HUDEP-2 (cell line): ENCODE data around the gene DDAH1.
"Not testable (repeated sequence)": the region's sequence is repeated elsewhere in the genome, so short reads cannot be mapped to it uniquely, and the experiment has no call there.

Source experiments
- DNase-seq, 76 experiments: peaks; one replicate each; lab custom pipeline; 2025; ENCODE audit not compliant: unreplicated experiment in 76 of 76; lab: John Stamatoyannopoulos, UW

DDAH1 gene

DNA sequence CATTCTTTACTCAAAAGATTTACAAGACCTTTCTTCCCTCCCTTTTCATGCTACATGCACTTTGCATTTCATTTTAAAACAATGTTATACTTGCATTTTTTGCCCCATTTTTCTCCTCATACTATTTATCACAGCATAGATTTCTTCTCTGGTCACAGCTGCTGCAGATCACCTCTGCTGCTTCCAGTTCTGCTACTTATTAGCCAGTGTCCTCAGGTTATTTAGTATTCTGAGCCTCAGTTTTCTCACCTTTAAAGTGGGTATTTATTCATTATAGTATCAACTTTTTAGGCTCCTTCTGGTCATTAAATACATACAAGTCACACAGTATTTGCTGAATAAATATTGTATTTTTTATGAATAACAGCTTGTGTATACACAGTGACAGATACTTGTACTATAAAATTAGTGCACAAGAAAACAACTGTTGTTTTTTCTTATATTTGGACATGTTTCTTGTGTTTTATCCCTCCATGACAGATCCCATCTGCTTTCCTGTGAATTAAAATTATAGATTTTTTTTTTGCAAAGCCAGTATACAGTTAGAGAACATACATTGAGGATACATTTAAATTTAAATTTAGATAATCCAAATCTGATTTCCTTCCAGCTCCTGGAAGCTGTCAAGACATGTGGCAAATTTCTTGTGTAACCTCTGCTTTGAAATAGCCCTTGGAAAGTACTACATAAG lies 103.2 kb downstream of the DDAH1 start:
- DNase-seq = no peak

DNA sequence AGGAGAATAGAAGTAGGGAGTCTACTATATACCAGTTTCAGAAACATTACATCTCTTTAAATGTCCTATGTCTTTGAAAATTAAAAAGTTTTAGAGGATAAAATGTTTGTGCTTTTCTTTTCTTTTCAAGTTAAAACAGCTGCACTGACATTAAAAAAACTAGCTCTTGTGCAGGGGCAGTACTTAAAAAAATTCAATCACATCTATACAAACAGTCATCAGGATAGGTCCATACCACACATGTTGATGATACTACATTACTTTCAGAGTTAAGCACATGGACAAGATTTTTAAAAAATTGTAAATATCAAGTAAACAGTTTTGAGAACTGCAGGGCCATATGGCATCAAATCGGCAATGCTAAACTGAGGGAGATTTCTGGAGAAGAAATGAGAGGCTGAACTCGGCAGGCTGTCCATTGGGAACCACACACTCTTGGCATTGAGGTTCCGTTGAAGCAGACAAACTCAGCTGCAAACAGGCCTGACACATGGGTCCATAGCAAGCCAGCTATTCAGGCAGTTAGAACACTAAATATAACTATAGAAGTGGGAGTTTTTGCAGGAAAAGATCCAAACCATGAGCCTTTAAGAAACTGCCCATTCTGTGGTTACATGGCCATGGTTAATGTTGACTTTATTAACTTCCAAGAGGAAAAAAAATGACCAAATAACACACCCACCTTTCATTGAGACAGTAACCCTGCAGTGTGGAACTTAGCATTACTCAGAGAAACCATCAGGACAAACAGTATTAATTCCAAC lies 104.0 kb downstream of the DDAH1 start:
- no peak for DNase-seq

DNA sequence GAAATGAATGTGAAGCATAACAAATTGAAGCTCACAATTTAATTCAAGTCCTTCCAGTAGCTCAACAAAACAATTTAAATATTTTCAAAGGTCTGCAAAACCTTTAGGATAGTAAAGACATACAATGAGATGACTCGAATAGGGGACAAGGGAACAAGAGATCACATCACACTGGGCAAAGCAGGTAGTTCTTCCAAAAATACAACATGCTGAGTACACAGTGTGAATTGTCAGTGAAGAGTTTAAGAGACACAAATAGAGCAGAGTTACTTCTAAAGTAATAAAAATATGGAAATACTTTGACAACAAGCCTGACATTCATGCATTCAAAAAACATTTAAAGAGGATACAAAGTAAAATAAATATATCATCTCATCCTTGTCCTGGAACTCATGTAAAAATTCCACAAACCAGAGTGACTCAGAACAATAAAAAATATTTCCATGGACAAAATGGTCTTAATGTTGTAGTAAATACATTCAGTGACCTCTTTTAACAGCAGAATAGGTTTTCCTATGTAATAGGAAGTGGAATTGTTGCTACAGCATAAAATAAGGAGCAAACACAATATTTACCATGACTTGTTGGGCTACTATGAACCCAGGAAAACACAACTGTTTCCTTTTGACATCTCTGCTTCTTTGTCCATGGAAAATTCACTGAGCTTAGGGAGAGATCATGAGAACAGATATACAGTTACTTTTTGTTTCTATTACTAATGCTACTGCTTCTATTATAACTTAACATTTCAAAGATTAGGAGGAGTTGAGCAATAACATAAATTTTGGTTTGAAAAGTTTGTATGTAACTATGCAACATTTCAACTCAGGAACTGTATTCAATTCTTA lies 104.9 kb downstream of the DDAH1 start:
- no peak for DNase-seq

- no peak for DNase-seq
Measured at GRCh38 chr1:85358702-85359438, 106.1 kb downstream of the DDAH1 start.

- DNase-seq = no peak
Measured at GRCh38 chr1:85357817-85358216, 107.1 kb downstream of the DDAH1 start.

- no peak for DNase-seq
Measured at GRCh38 chr1:85356130-85356529, 108.8 kb downstream of the DDAH1 start.

DNA sequence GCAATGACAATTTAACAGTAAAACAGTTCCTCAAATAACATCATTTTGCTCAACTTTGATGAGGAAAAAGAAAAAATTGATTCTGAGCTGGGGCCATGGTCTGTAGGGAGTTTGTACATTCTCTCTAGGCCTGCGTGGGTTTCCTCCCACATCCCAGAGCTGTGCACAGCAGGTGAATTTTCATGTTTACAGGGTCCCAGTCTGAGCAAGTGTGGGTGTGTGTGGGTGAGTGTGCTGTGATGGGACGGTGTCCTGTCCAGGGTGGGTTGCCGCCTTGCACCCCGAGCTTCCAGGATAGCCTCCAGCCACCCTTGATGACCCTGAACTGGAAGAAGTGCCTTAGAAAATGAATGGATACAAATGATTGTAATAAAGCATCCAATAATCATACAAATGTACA lies 112.9 kb downstream of the DDAH1 start:
- DNase-seq = no peak

- no peak for DNase-seq
Measured at GRCh38 chr1:85351202-85351828, 113.6 kb downstream of the DDAH1 start.

DNA sequence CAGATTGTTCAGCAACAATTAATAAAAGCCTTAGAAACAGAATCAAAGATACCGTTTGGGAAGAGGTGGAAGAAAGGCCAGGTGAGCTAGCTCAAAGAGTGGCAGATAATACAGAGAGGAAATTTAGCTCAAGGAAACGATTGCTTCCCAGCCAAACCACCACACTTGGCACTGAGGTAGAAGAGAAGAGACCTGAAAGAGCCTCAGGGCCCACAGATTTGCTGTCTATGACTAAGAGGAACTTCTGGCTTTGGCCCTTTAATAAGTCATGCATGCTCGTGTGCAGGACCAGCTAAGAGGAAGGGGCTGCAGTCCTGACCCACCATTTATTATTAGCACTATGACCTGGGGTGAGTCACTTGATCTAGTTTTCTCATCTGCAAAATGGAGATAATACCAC lies 115.7 kb downstream of the DDAH1 start:
- DNase-seq = no peak

GRCh38 chr1:85347908-85348307 lies 117.1 kb downstream of the DDAH1 start:
- DNase-seq = no peak

DNA sequence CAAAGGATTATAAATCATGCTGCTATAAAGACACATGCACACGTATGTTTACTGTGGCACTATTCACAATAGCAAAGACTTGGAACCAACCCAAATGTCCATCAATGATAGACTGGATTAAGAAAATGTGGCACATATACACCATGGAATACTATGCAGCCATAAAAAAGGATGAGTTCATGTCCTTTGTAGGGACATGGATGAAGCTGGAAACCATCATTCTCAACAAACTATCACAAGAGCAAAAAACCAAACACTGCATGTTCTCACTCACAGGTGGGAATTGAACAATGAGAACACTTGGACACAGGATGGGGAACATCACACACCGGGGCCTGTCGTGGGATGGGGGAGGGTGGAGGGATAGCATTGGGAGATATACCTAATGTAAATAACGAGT lies 117.7 kb downstream of the DDAH1 start:
- not testable (repeated sequence) for DNase-seq

GRCh38 chr1:85344256-85344694 lies 120.7 kb downstream of the DDAH1 start:
- peak in 1 of 76 experiments; percentile 16 for DNase-seq

DNA sequence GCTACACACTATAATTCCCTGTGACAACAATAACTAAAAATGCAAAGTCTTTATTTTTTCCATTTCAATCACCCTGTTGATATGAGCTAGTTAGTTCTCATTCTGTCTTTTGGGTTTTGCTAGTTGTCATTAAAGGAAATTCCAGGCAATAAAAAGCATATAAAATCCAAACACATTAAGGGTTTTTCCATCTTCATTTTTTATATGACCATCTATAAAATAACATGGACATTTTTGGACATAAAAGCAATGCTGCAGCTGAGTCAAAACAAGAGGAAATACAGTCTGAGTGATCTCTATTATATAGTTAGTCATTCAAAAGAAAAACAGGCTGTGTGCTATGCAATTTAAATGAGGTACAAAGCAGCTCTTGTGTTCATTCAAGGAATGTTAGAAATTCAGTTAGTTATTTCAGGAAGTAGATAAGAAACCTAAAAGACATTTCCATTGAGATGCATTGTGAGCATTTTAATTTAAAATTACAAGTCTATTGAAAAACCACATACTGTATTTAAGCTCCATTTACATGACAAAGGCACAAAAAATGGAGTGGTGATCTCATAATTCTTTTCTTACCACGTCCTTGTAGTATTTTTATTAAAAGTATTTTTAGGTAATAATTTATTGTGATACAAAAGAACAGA lies 121.2 kb downstream of the DDAH1 start:
- DNase-seq = no peak

DNA sequence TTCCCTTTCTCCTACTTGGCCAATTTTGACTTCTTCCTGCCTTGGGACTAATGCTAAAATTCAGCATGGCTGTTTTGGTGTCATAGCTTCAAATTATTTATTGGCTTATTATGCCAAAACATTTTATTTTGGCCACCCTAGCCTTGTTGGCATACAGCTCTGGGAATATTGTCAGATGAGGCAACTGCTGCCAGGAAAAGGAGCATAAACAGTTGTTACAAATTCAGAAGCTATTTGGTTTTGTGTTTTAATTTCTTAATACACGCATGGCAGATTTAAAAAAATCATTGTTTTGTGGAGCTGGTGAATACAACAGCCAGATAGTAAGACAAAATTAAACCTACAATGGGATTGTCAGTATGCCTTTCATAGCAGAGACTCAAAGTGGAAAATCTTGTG lies 121.7 kb downstream of the DDAH1 start:
- no peak for DNase-seq

DNA sequence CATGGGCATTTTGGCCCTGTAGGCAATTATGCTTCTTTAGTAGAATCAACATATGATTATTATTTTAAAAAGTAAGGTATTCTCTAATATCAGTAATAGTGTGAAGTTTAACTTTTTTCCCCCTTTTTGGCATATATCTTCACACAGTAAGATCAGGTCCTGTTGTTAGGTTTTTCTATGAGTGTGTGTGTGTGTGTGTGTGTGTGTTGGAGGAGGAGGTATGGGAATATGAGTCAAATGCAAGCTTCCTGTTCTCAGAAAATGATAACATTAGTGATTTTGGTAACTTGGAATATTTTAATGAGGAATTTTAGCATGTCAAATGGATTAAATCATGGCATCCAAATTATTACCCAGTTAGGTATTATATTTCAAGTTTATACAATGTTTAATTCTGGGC lies 122.8 kb downstream of the DDAH1 start:
- no peak for DNase-seq

DNA sequence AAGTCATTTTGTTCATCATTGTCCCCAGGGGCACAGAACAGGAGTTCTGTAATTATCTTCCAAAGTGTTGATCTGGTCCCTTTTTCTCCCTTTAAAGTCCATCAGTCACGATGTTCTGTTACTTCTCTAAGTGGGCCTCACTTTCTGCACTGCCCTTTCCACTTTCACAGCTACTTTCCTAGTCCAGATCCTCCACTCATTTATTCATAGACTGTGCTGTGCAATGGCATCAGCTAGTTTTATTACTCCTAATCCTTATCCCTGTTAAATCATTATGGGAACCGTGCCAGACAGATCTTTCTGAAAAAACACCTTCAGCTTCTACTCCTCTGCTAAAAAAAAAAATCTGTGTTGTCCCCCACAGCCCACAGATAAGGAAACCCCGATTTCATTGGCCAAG lies 124.5 kb downstream of the DDAH1 start:
- no peak for DNase-seq

GRCh38 chr1:85339656-85340399 lies 125.1 kb downstream of the DDAH1 start:
- DNase-seq = no peak

- DNase-seq = no peak
Measured at GRCh38 chr1:85339089-85339488, 125.9 kb downstream of the DDAH1 start.

- DNase-seq = no peak
Measured at GRCh38 chr1:85334962-85335361, 130.0 kb downstream of the DDAH1 start.
